Measurements from ENCODE around the gene BRD1.

GRCh38 chr22:49775867-49776511 is 51.7 kb downstream of the BRD1 start:
- TF ChIP-seq, protein P1, sequence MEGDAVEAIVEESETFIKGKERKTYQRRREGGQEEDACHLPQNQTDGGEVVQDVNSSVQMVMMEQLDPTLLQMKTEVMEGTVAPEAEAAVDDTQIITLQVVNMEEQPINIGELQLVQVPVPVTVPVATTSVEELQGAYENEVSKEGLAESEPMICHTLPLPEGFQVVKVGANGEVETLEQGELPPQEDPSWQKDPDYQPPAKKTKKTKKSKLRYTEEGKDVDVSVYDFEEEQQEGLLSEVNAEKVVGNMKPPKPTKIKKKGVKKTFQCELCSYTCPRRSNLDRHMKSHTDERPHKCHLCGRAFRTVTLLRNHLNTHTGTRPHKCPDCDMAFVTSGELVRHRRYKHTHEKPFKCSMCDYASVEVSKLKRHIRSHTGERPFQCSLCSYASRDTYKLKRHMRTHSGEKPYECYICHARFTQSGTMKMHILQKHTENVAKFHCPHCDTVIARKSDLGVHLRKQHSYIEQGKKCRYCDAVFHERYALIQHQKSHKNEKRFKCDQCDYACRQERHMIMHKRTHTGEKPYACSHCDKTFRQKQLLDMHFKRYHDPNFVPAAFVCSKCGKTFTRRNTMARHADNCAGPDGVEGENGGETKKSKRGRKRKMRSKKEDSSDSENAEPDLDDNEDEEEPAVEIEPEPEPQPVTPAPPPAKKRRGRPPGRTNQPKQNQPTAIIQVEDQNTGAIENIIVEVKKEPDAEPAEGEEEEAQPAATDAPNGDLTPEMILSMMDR (IDR thresholded peaks at IDR 0.05) = no peak
- TF ChIP-seq POLR2A (IDR thresholded peaks at IDR 0.05) = no peak

Data from sigmoid colon (tissue), 3 donors.